Measurements from ENCODE around the gene CARS2. TPM values are rescaled to one million over a fixed set of nuclear protein-coding genes. Genes with fewer than 3 reads are reported as not detected.

Gene CARS2
- total RNA-seq, 1 experiment from 2014 or later: 31.9 TPM

DNA sequence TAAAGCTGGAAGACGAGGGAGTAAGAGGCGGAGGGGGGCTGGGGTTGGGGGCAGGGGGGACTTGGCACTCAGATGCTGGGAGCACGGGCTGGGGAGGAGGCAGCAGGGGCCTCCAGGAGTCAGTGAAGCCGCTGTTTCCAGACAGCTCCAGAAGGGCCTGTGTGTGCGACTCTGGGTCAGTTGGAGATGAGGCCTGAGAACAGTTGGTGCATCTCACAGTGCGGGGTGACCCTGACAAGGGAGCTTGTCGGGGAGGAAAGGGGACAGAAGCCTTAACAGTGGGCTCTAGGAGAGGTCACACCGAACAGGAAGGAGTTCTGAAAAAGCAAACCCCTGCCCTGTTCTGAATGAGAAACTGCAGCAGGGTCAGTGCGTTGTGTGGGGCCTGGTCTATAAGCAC, 79.4 kb downstream of the CARS2 start:
- H3K27ac ChIP-seq (ENCODE audit: low read length): no peak overlapping the region
- BruUV-seq (replicated peaks): no TSS peak
- H3K9me3 ChIP-seq (ENCODE audit: control insufficient read depth, insufficient read depth, low read depth, low read length): no peaks in the 10 kb centered on the region
- ATAC-seq (no peak), DNase-seq (ENCODE audit: low read depth, low spot score) (no peak)
- no peak overlapping the region for H3K4me3 ChIP-seq (ENCODE audit: low read depth in 2 of 2, low read length in 2 of 2)
- H3K4me1 ChIP-seq (ENCODE audit: control insufficient read depth, insufficient read depth, low read length): no peaks in the 10 kb centered on the region
- ChIA-PET POLR2A (no interaction called here), CTCF (no interaction called here)
- H3K27me3 ChIP-seq (ENCODE audit: control insufficient read depth, insufficient read depth, low read length): no peaks in the 10 kb centered on the region
- in situ Hi-C loops (cut with HindIII; ENCODE audit: low pct_unique_long_range_greater_than_20kb, low sequenced_read_pairs): no loop called here
- intact Hi-C loops (cut with micrococcal nuclease; ENCODE audit: unreplicated experiment): no loop called here
- no peaks in the 10 kb centered on the region for H3K36me3 ChIP-seq (ENCODE audit: control insufficient read depth, insufficient read depth, low read length)
- TF ChIP-seq, protein P1, sequence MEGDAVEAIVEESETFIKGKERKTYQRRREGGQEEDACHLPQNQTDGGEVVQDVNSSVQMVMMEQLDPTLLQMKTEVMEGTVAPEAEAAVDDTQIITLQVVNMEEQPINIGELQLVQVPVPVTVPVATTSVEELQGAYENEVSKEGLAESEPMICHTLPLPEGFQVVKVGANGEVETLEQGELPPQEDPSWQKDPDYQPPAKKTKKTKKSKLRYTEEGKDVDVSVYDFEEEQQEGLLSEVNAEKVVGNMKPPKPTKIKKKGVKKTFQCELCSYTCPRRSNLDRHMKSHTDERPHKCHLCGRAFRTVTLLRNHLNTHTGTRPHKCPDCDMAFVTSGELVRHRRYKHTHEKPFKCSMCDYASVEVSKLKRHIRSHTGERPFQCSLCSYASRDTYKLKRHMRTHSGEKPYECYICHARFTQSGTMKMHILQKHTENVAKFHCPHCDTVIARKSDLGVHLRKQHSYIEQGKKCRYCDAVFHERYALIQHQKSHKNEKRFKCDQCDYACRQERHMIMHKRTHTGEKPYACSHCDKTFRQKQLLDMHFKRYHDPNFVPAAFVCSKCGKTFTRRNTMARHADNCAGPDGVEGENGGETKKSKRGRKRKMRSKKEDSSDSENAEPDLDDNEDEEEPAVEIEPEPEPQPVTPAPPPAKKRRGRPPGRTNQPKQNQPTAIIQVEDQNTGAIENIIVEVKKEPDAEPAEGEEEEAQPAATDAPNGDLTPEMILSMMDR (IDR thresholded peaks at IDR 0.05): no peak
- TF ChIP-seq, protein P2, sequence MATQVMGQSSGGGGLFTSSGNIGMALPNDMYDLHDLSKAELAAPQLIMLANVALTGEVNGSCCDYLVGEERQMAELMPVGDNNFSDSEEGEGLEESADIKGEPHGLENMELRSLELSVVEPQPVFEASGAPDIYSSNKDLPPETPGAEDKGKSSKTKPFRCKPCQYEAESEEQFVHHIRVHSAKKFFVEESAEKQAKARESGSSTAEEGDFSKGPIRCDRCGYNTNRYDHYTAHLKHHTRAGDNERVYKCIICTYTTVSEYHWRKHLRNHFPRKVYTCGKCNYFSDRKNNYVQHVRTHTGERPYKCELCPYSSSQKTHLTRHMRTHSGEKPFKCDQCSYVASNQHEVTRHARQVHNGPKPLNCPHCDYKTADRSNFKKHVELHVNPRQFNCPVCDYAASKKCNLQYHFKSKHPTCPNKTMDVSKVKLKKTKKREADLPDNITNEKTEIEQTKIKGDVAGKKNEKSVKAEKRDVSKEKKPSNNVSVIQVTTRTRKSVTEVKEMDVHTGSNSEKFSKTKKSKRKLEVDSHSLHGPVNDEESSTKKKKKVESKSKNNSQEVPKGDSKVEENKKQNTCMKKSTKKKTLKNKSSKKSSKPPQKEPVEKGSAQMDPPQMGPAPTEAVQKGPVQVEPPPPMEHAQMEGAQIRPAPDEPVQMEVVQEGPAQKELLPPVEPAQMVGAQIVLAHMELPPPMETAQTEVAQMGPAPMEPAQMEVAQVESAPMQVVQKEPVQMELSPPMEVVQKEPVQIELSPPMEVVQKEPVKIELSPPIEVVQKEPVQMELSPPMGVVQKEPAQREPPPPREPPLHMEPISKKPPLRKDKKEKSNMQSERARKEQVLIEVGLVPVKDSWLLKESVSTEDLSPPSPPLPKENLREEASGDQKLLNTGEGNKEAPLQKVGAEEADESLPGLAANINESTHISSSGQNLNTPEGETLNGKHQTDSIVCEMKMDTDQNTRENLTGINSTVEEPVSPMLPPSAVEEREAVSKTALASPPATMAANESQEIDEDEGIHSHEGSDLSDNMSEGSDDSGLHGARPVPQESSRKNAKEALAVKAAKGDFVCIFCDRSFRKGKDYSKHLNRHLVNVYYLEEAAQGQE (IDR thresholded peaks at IDR 0.05; ENCODE audit: insufficient read depth in 1 of 2, low read depth in 2 of 2, low read length in 1 of 2): no peak
- TF ChIP-seq POLR2AphosphoS5 (IDR thresholded peaks at IDR 0.05; ENCODE audit: low read depth, low read length): no peak
- TF ChIP-seq TCF7L2 (IDR thresholded peaks at IDR 0.05; ENCODE audit: low read depth, low read length): no peak
- TF ChIP-seq SIN3A (IDR thresholded peaks at IDR 0.05; ENCODE audit: borderline replicate concordance, insufficient read depth, low read depth, low read length): no peak

DNA sequence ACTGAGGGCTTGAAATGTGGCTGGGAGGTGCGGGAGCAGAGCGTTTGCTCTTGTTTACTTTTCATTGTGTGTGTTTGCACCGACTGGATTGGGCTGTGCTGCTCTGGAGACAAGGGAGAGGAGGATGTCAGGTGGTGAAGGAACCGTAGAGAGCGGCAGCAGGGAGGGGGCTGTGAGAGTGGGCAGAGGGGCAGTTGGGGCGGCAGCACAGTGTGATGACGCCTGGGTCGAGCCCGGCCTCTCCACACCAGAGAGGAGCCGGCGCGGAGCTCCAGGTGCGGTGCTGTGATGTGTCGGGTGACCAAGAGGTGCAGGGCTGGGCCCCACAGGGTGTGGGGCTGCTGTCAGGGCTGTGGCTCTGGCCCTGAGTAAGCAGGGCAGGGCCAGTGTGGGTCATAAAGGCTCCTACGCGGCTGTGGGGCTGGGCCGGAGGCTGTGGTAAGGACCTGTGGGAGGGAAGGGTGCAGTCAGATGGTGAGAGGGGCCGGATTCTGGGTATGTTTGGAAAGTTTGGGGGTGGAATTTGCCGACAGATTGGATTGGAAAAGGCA, 80.1 kb downstream of the CARS2 start:
- TF ChIP-seq POLR2AphosphoS5 (IDR thresholded peaks at IDR 0.05; ENCODE audit: low read depth, low read length): no peak
- TF ChIP-seq SIN3A (IDR thresholded peaks at IDR 0.05; ENCODE audit: borderline replicate concordance, insufficient read depth, low read depth, low read length): no peak
- no peak for TF ChIP-seq TCF7L2 (IDR thresholded peaks at IDR 0.05; ENCODE audit: low read depth, low read length)
- TF ChIP-seq, protein P2 (IDR thresholded peaks at IDR 0.05; ENCODE audit: insufficient read depth in 1 of 2, low read depth in 2 of 2, low read length in 1 of 2): no peak
- TF ChIP-seq, protein P1 (IDR thresholded peaks at IDR 0.05): no peak
- ATAC-seq (no peak), DNase-seq (ENCODE audit: low read depth, low spot score) (no peak)
- Histone ChIP-seq H3K9me3 (ENCODE audit: control insufficient read depth, insufficient read depth, low read depth, low read length) (no peaks in the 10 kb centered on the region), H3K27ac (ENCODE audit: low read length) (no peak overlapping the region), H3K4me1 (ENCODE audit: control insufficient read depth, insufficient read depth, low read length) (no peaks in the 10 kb centered on the region), H3K27me3 (ENCODE audit: control insufficient read depth, insufficient read depth, low read length) (no peaks in the 10 kb centered on the region), H3K4me3 (ENCODE audit: low read depth in 2 of 2, low read length in 2 of 2) (no peak overlapping the region), H3K36me3 (ENCODE audit: control insufficient read depth, insufficient read depth, low read length) (no peaks in the 10 kb centered on the region)
- in situ Hi-C loops (cut with HindIII; ENCODE audit: low pct_unique_long_range_greater_than_20kb, low sequenced_read_pairs): no loop called here
- CTCF ChIA-PET: no interaction called here
- POLR2A ChIA-PET: no interaction called here
- BruUV-seq (replicated peaks): no TSS peak
- intact Hi-C loops (cut with micrococcal nuclease; ENCODE audit: unreplicated experiment): no loop called here
